SJSA1 (cell line): ENCODE results near the gene MKNK2. TPM values are rescaled to one million over a fixed set of nuclear protein-coding genes. Genes with fewer than 3 reads are reported as not detected.

Source experiments
- total RNA-seq: library from RNA; depleted of rRNA; stranded (reverse); fragments of >200 nt; shearing (Covaris generic); gene quantifications from 2 replicates; pipeline ENCODE4 v1.2.3, GENCODE V29; 2014; rRNA removed

The MKNK2 gene
- total RNA-seq, 1 experiment from 2014 or later: 18.7 TPM

Other genes with a start within 250 kb of the MKNK2 start
- 2.7 and 3.8 TPM in 2 replicates for gene ATP8B3, start 239.0 kb downstream of the MKNK2 start, total RNA-seq
- gene REXO1, start 202.8 kb downstream of the MKNK2 start, total RNA-seq: 14.1 and 36.2 TPM in 2 replicates
- gene KLF16, start 187.7 kb downstream of the MKNK2 start, total RNA-seq: 5.6 and 8.7 TPM in 2 replicates
- gene ABHD17A, start 165.7 kb downstream of the MKNK2 start, total RNA-seq: 91.9 and 101 TPM in 2 replicates
- gene ADAT3, start 145.8 kb downstream of the MKNK2 start, total RNA-seq: 2.4 and 9.1 TPM in 2 replicates
- 47.3 and 89.8 TPM in 2 replicates for gene SCAMP4, start 145.8 kb downstream of the MKNK2 start, total RNA-seq
- 31.9 and 63.4 TPM in 2 replicates for gene CSNK1G2, start 110.1 kb downstream of the MKNK2 start, total RNA-seq
- 25.7 and 32.6 TPM in 2 replicates for gene BTBD2, start 35.5 kb downstream of the MKNK2 start, total RNA-seq
- 10.1 and 20.6 TPM in 2 replicates for gene MOB3A, start 45.1 kb upstream of the MKNK2 start, total RNA-seq
- 1.9 TPM in 1 of 2 replicates, not detected in the other for gene IZUMO4, start 45.7 kb upstream of the MKNK2 start, total RNA-seq
- gene AP3D1, start 100.3 kb upstream of the MKNK2 start, total RNA-seq: 66.5 and 78.9 TPM in 2 replicates
- 5.9 and 7.8 TPM in 2 replicates for gene DOT1L, start 112.7 kb upstream of the MKNK2 start, total RNA-seq
- 91.7 and 116 TPM in 2 replicates for gene PLEKHJ1, start 185.1 kb upstream of the MKNK2 start, total RNA-seq
- 13.8 and 44.9 TPM in 2 replicates for gene SF3A2, start 185.6 kb upstream of the MKNK2 start, total RNA-seq
- gene AMH, start 198.1 kb upstream of the MKNK2 start, total RNA-seq: 0.58 TPM in 1 of 2 replicates, not detected in the other
- gene JSRP1, start 205.2 kb upstream of the MKNK2 start, total RNA-seq: not detected in 2 replicates
- gene PEAK3, start 230.9 kb upstream of the MKNK2 start, total RNA-seq: not detected in 2 replicates